ENCODE data around the gene TM2D1. TPM values are rescaled to one million over a fixed set of nuclear protein-coding genes. Genes with fewer than 3 reads are reported as not detected.

TM2D1 gene
- total RNA-seq, 1 experiment from 2014 or later, result 27.2 TPM

DNA sequence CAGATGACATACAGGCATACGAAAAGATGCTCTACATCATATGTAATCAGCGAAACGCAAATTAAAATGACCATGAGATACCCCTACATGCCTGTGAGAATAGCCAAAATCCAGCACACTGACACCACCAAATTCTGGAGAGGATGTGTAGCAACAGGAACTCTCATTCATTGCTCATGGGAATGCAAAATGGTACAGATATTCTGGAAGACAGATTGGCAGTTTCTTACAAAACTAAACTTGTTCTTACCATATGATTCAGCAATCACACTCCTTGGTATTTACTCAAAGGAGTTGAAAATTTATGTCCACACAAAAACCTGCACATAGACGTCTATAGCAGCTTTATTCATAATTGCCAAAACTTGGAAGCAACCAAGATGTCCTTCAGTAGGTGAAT, 52.6 kb downstream of the TM2D1 start:
- H3K9me3 ChIP-seq (ENCODE audit: low read depth, low read length, poor library complexity, severe bottlenecking), result no peaks in the 10 kb centered on the region
- no peak overlapping the region for H3K4me3 ChIP-seq (ENCODE audit: low read depth, low read length, poor library complexity, severe bottlenecking)
- intact Hi-C loops (cut with micrococcal nuclease; ENCODE audit: unreplicated experiment), result no loop called here
- ChIA-PET CTCF (no interaction called here), POLR2A (ENCODE audit: low non-redundant PET) (no interaction called here)
- DNase-seq (ENCODE audit: low spot score), result no peak
- TF ChIP-seq CTCF (conservative IDR thresholded peaks at IDR 0.05; ENCODE audit: low read depth, low read length) (no peak), EZH2 (IDR thresholded peaks at IDR 0.05; ENCODE audit: borderline replicate concordance, low read depth, low read length, poor library complexity, severe bottlenecking) (no peak)
- H3K27me3 ChIP-seq (replicated peaks; ENCODE audit: insufficient read depth, low read depth, low read length, poor library complexity), result no peaks in the 10 kb centered on the region
- no peaks in the 10 kb centered on the region for H3K36me3 ChIP-seq (ENCODE audit: insufficient read depth, low read length, poor library complexity, severe bottlenecking)
- BruUV-seq (replicated peaks), result no TSS peak
- no peaks in the 10 kb centered on the region for H3K4me1 ChIP-seq (ENCODE audit: insufficient read depth, low read length, poor library complexity, severe bottlenecking)
- H3K27ac ChIP-seq (ENCODE audit: low read depth, low read length, poor library complexity, severe bottlenecking), result no peak overlapping the region

- POLR2A ChIA-PET (ENCODE audit: low non-redundant PET), result no interaction called here
- H3K27ac ChIP-seq (ENCODE audit: low read depth, low read length, poor library complexity, severe bottlenecking), result no peak overlapping the region
- H3K4me3 ChIP-seq (ENCODE audit: low read depth, low read length, poor library complexity, severe bottlenecking), result no peak overlapping the region
- H3K4me1 ChIP-seq (ENCODE audit: insufficient read depth, low read length, poor library complexity, severe bottlenecking), result no peaks in the 10 kb centered on the region
- no peaks in the 10 kb centered on the region for H3K9me3 ChIP-seq (ENCODE audit: low read depth, low read length, poor library complexity, severe bottlenecking)
- intact Hi-C loops (cut with micrococcal nuclease; ENCODE audit: unreplicated experiment), result no loop called here
- BruUV-seq (replicated peaks), result no TSS peak
- no peak for DNase-seq (ENCODE audit: low spot score)
- H3K36me3 ChIP-seq (ENCODE audit: insufficient read depth, low read length, poor library complexity, severe bottlenecking), result no peaks in the 10 kb centered on the region
- CTCF ChIA-PET, result no interaction called here
- TF ChIP-seq CTCF (conservative IDR thresholded peaks at IDR 0.05; ENCODE audit: low read depth, low read length) (no peak), EZH2 (IDR thresholded peaks at IDR 0.05; ENCODE audit: borderline replicate concordance, low read depth, low read length, poor library complexity, severe bottlenecking) (no peak)
- no peaks in the 10 kb centered on the region for H3K27me3 ChIP-seq (replicated peaks; ENCODE audit: insufficient read depth, low read depth, low read length, poor library complexity)
These were observed 54.5 kb downstream of the TM2D1 start for GRCh38 chr1:61670445-61670844.

DNA sequence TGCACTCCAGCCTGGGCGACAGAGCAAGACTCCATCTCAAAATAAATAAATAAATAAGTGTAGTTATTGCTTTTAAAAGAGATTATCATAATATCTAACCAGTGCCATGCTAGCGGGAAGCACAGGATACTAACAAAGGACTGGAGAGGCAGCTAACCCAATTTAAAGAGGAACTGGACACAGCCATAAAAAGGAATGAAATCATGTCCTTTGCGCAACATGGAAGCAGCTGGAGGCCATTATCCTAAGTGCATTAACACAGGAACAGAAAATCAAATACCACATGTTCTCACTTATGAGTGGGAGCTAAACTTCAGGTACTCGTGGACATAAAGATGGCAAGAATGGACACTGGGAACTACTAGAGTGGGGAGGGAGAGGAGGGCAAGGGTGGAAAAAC, 54.9 kb downstream of the TM2D1 start:
- intact Hi-C loops (cut with micrococcal nuclease; ENCODE audit: unreplicated experiment), result no loop called here
- peak; percentile 47 for DNase-seq (ENCODE audit: low spot score)
- no peak overlapping the region for H3K27ac ChIP-seq (ENCODE audit: low read depth, low read length, poor library complexity, severe bottlenecking)
- no TSS peak for BruUV-seq (replicated peaks)
- ChIA-PET POLR2A (ENCODE audit: low non-redundant PET) (no interaction called here), CTCF (no interaction called here)
- no peaks in the 10 kb centered on the region for H3K27me3 ChIP-seq (replicated peaks; ENCODE audit: insufficient read depth, low read depth, low read length, poor library complexity)
- no peaks in the 10 kb centered on the region for H3K9me3 ChIP-seq (ENCODE audit: low read depth, low read length, poor library complexity, severe bottlenecking)
- no peak overlapping the region for H3K4me3 ChIP-seq (ENCODE audit: low read depth, low read length, poor library complexity, severe bottlenecking)
- H3K4me1 ChIP-seq (ENCODE audit: insufficient read depth, low read length, poor library complexity, severe bottlenecking), result no peaks in the 10 kb centered on the region
- H3K36me3 ChIP-seq (ENCODE audit: insufficient read depth, low read length, poor library complexity, severe bottlenecking), result no peaks in the 10 kb centered on the region
- no peak for TF ChIP-seq CTCF (conservative IDR thresholded peaks at IDR 0.05; ENCODE audit: low read depth, low read length)

Measured in A673 (cell line).